IPS-18c (cell line): Measurements from ENCODE around the gene CILP2.

ENCODE experiments used
- H3K4me3 ChIP-seq: 2 replicates; pipeline ENCODE4 v1.7.0; 2013; ENCODE audit warnings: low read depth, mild to moderate bottlenecking, low read length, moderate library complexity; ENCODE audit not compliant: insufficient read depth
- H3K9me3 ChIP-seq: one replicate; pipeline ENCODE4 v1.6.1; 2013; ENCODE audit warnings: mild to moderate bottlenecking, low read length, moderate library complexity; ENCODE audit not compliant: control insufficient read depth, insufficient read depth

The CILP2 gene

DNA sequence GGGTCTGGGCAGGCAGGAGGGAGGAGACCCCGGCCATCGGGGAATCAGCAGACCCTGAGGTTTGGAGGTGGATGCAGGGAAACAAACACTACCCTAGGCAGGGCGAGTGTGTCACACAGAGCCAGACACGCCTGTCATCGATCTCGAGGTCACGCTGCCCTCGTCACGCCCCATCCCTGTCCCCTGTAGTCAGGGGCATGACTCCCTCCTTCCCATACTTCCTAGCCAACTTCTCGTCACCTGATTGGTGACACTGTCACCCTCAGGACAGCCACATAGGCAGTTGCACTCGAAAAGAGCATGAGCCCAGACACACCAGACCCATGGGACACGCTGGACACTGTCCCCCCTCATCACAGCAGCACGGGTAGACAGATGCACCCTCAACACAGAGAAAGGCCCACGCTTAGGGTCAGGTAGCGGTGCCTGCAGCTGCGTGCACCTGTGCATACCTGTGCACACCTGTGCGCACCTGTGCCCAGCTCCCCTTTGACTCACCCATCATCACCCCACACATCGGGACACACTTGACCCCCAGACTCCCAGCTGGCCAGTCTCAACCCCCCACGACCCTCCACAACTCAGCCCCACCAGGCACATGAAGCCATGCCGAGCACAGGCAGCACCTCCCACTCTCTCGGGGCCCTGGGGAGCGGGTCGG lies 11.9 kb downstream of the CILP2 start:
- no peak overlapping the region for H3K4me3 ChIP-seq
- no peaks in the 10 kb centered on the region for H3K9me3 ChIP-seq

GRCh38 chr19:19550485-19550929 lies 12.4 kb downstream of the CILP2 start:
- no peak overlapping the region for H3K4me3 ChIP-seq
- no peaks in the 10 kb centered on the region for H3K9me3 ChIP-seq

DNA sequence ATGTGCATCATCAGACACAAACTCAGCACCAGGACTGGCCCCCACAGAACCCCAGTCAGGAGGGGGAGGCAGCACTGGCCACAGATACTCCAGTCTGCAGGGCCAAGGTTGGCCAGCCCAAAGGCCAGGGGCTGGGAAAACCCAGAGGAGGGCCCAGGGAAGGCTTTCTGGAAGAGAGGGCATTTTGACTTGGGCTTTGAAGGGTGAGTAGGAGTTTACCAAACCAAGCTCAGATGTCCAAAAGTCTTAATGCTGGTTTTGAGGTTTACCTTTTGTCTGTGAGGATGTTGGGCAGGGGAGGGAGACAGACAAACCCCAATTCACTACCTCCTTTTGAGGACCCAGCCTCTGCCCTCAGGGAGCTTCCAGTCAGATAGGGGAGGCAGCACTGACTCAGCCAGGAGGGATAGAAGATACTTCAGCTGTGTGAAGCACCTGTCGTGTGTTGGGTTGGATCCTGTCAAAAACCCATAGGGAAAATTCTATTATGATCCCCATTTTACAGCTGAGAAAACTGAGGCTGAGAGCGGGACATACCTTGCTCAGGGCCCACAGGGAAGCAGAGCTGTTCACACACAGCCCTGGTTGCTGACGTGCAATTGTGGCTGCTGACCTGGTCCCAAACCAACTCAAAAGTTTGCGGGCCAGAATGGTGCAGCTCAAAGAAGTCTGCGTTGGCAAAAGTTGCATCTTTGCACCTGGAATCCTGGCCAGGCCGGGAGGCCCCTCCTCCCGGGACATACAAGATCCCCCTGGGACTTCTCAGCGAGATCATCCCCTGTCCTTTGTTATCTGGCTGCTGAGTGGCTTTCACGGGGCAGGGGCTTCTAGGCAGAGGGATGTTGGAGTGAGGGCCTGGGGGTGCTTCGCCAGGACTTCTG lies 13.1 kb downstream of the CILP2 start:
- H3K4me3 ChIP-seq = no peak overlapping the region

GRCh38 chr19:19551853-19552192 lies 13.8 kb downstream of the CILP2 start:
- no peaks in the 10 kb centered on the region for H3K9me3 ChIP-seq
- H3K4me3 ChIP-seq = no peak overlapping the region

More for the DNA sequence above, 13.1 kb downstream of the CILP2 start:
- no peaks in the 10 kb centered on the region for H3K9me3 ChIP-seq

DNA sequence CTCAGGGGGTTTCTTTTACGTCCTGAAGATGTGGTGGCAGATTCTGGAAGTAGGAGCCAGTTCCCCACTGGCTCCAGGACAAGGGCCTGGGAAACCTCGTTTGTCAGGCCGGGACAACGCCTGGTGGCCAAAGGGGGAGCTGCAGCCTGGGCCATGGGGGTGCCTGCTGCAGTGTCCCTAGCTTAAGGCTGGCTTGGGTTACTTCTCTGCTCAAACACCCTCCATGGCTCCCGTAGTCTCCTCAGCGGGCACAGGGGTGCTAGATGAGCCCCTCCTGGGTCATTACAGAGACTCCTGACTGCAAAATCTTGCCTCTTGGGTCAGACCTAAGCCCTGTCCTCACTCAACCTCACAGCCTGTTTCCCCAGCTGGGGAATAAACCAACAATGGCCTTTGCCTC lies 14.7 kb downstream of the CILP2 start:
- Histone ChIP-seq H3K4me3 (no peak overlapping the region), H3K9me3 (no peaks in the 10 kb centered on the region)

GRCh38 chr19:19553670-19554069 lies 15.6 kb downstream of the CILP2 start:
- Histone ChIP-seq H3K9me3 (no peaks in the 10 kb centered on the region), H3K4me3 (no peak overlapping the region)

- H3K4me3 ChIP-seq = no peak overlapping the region
Observed at GRCh38 chr19:19554074-19555023, 16.3 kb downstream of the CILP2 start.

GRCh38 chr19:19558055-19558454 lies 20.0 kb downstream of the CILP2 start:
- no peak overlapping the region for H3K4me3 ChIP-seq
- no peaks in the 10 kb centered on the region for H3K9me3 ChIP-seq

More at GRCh38 chr19:19554074-19555023, 16.3 kb downstream of the CILP2 start:
- H3K9me3 ChIP-seq = no peaks in the 10 kb centered on the region

DNA sequence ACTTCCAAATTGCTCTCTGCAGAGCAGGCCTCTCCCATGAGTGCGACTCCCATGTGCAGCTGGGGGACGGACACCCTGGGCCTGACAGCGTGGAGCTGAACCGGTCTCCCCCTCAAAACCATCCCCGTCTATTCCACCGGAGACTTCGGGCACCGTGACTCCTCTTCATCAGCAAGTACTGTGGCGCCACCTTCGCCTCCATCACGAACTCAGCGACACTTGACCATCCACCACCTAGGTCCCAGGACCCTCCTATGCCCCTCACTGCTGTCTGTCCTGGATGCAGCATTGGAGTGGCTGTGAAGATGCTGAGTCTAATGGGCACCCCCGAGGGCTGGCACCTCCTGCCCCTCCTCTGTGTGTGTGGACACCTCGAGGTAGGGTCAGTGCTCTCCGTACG lies 20.6 kb downstream of the CILP2 start:
- no peaks in the 10 kb centered on the region for H3K9me3 ChIP-seq
- H3K4me3 ChIP-seq = no peak overlapping the region

DNA sequence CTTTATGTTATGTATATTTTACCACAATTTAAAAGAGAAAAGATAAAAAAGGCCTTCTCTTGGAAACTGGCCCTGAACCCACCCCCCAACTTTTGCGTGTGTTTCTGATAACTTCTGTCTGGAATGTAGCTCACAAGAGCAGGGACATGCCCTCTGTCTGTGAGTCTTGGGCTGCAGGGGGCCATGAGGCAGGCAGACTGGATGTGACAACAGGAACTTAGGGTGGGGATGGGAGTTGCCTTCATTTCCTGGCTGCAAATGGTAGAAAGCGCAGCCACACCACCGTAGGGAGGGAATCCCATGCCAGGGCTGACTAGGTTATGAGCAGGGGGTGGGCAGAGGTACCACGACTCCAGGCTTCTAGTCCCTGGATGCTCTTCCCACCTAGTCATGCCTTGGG lies 21.9 kb downstream of the CILP2 start:
- H3K4me3 ChIP-seq = no peak overlapping the region
- no peaks in the 10 kb centered on the region for H3K9me3 ChIP-seq

DNA sequence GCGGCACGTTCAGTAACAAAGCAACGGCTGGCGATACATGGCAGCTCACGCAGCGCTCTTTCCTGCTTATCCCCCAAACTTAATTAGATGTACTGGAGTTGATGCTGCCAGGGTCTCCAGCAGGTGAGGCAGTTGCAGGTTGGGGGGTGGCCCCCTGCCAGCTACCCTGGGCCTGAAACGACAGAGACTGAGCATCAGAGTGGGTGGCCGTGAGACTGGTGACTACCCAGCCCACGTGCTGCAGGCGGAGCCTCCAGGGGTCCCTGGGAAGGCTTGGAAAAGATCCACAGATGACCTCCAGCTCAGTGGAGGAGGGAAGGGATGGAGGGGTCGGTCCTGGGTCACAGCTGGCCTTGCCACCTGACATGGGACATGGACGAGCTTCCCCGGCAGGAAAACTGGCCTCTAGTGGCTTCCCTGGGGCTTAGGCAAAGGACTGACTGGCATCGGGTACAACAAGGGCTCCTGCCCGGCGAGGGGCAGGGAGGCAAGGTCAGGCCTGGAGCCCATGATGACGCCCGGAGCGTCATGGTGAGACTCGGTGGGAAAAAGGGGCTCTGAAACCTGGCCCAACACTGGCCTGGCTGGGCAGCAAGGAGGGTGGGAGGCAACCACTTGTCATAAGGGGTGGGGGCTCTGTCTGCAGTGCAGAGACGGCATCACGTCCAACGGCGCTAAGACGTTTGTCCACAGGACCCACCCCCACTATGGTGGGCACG lies 24.0 kb downstream of the CILP2 start:
- no peak overlapping the region for H3K4me3 ChIP-seq
- no peaks in the 10 kb centered on the region for H3K9me3 ChIP-seq

- Histone ChIP-seq H3K9me3 (no peaks in the 10 kb centered on the region), H3K4me3 (no peak overlapping the region; the same call in 1 of the 2 replicates)
Observed at GRCh38 chr19:19562665-19563347, 24.7 kb downstream of the CILP2 start.

DNA sequence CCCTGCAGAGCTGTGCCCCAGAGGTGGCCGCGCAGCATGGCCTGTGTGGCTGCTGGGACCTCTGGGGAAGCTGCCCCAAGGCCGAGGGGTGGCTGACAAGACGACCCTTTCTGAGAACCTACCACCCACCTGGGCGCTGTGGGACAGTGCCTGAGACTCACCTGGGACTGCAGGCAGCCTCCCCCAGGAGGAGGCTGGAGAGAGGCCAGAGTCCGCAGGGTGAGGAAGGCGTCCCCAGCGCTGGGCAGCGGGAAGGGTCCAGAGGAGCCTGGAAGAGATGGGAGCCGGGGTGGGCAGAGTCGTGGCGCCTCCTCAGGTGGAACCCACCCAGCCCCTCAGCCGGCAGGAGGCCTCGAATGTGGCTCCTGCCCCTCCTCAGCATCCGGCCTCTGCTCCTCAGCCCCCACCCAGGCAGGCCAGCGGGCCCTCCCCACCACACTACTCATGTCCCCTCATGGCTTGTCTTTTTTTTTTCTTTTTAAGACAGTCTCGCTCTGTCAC lies 25.3 kb downstream of the CILP2 start:
- Histone ChIP-seq H3K9me3 (no peaks in the 10 kb centered on the region), H3K4me3 (no peak overlapping the region)

- no peaks in the 10 kb centered on the region for H3K9me3 ChIP-seq
- H3K4me3 ChIP-seq = no peak overlapping the region
Observed at GRCh38 chr19:19566306-19566705, 28.2 kb downstream of the CILP2 start.

DNA sequence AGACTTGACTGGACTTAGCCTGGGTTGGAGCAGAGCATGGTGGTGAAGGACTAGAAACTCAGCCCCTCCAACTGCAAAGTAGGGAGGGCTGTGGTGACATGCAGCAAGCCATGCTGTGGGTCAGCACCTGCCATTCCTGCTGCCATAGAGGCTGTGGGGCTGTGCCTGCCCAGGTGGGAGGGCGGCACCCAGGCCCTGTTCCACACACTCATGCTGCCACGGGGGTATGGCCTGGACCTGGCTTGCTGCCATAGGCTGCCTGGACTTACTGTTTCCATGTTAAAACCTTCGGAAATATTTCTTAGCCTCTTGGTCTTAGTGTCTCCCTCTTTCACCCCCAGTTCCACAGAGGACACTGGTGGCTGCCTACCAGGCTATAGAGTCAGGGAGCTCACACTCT lies 29.3 kb downstream of the CILP2 start:
- H3K4me3 ChIP-seq = no peak overlapping the region
- H3K9me3 ChIP-seq = no peaks in the 10 kb centered on the region
